Amniotic stem cell (primary cell): ENCODE measurements around the gene RNF213.
"Not testable (repeated sequence)": the region's sequence is repeated elsewhere in the genome, so short reads cannot be mapped to it uniquely, and the experiment has no call there.

Source experiments
- DNase-seq: peaks from one replicate; lab custom pipeline; 2025; lab: John Stamatoyannopoulos, UW

Gene RNF213

DNA sequence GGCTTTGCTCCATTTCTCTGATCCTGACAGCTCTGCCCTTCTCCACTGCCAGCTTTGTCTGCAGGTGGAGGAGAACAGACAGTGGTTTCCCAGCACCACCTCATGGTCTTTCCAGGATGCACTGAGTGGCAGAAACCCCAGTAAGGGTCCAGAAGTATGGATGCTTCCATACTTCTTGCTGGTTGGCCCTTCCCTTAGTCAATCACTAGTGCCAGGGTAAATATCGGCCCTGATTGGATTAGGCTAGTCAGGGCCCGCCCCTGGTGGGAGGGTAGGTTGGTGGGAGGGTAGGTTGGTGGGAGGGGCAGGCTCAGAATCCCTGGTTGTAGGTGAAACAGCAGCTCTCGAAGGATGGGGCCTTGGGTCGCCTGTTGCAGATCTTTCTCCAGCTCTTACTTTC is 10.2 kb downstream of the RNF213 start:
- no peak for DNase-seq

DNA sequence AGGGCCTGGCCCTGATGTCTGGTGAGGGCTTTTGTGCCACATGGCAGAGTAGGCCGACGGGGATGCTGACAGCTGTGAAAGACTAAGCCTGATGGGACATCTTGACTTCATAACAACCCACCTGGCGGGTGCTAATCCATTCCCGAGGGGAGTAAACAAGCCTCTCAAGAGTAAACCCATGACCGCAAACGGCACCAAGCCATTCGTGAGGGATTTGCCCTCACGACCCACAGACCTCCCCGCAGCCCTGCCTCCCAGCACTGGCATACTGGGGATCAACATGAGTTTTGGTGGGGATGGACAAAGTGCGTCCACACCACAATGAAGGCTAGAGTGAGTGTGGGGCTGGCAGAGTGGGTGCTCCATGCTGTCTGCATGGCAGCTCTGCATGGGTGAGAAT is 11.7 kb downstream of the RNF213 start:
- no peak for DNase-seq

DNA sequence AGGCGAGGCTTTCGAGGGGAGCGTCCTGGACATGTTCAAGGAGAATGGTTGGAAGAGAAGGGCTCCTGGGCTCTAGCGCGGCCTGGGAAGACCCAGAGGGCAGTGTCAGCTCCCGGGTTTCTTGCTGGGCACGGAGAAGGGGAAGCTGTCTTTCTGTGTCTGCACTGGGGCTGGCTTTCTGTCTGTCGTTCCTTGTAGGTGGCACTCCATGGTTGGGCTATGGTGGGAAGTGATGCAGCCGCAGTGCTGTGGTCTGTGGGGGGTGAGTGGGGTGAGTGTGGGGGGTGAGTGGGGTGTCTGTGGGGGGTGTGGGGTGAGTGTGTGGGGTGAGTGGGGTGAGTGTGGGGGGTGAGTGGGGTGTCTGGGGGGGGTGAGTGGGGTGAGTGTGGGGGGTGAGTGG is 13.7 kb downstream of the RNF213 start:
- no peak for DNase-seq

- no peak for DNase-seq
Measured at GRCh38 chr17:80274871-80275449, 14.3 kb downstream of the RNF213 start.

DNA sequence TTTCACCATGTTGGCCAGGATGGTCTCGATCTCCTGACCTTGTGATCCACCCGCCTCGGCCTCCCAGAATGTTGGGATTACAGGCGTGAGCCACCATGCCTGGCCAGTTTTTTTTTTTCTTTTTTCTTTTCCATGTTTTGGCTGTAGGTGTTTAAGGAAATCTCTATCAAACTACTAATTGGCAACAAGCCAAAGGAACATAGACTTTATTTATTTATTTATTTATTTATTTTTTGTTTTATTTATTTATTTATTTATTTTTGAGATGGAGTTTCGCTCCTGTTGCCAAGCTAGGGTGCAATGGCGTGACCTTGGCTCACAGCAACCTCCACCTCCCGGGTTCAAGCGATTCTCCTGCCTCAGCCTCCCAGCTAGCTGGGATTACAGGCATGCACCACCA is 15.2 kb downstream of the RNF213 start:
- not testable (repeated sequence) for DNase-seq

DNA sequence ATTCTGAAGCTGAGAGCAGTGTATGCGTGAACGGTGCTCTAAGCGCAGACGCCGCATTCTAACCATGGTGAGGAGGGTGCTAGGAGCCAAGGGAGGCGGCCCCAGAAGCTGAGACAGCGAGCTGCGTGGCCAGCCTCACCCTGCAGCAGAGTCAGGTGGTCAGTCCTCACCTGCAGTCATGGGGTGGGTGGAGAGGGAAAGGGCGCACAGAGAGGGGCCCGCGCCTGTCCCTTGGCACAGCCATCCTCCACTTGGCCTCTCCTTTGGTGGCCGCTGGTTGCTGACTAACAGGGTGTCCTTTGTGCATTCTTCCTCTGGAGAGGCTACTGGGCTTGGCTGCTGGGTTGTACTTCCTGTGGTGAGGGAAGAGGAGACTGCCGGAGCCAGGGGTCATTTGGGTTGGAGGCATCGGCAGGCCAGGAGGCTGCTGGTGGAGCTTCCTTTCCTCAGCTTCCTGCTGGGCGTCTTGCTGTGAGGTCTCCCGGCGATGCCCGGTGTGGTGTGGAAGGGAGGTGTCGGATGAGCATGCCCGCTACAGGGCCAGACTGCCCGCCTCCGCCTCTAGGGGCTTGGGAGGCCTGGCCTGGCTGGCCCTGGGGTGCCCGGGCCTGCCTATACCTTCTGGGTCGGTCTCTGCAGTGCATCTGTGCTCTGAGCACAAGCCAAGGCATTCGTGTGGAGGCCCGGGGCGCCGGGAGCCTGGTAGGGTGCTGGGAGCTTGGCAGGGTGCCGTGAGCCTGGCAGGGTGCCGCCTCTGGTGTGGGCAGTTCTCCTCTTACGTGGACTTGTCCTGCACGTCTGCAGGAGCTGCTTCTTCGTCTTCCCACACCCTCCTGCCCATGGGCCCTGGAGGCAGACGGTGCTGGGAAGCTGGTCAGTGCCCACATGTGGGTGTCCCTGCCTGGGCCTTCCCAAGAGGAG is 17.4 kb downstream of the RNF213 start:
- DNase-seq, result no peak

DNA sequence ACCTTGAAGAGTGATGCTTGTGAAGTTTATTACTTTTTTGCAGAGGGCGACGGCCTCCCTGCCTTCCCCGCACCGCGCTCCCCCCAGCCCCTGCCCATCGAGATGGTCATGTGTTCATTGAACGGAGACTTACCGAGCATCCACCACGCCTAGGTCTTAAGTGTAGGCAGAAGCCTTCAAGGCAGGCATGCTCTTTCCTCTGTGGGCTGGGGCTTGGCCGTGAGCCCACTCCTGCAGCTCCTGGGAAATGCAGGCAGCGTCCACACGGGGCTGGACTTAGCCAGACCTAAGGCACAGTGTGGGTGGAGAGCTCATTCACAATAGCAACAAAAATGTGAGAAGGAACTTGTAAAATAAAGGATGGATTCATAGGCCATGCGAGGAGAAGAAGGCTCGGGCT is 19.2 kb downstream of the RNF213 start:
- peak; percentile 52 for DNase-seq

GRCh38 chr17:80281516-80281915 is 20.9 kb downstream of the RNF213 start:
- no peak for DNase-seq

DNA sequence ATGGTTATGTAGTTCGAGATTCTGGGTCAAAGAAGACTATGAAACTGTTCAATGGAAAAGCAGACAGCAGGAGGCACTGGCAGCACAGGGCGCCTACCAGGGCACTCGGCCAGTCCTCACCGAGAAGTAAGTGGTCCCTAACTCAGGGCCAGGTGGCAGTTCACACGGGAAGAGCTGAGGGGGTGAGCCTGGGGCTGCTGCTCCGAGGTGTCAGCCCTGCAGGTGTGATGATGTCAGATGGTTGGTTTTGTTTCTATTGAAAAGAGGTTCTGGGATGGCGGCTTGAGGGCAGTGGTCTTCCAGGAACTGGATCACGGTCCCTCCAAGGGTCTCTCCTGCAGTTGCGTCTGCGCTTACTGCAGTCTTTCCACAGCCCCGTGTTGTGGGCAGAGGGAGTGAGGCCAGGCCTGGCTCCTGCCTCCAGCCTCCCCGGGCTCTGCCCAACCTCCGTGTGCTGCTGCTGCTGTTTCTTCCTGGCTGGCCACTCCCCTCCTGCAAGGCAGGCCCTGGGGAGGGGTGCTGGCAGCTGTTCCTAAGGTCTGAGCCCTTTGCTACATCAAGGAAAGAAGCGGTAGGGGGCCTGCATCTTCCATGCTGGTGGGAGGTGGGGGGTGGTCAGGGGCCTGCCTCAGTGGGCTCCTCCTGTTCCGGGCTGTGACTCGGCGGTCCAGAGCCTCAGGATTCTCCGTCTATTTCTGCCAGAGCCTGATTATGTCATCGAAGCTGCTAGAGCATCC is 22.6 kb downstream of the RNF213 start:
- no peak for DNase-seq

DNA sequence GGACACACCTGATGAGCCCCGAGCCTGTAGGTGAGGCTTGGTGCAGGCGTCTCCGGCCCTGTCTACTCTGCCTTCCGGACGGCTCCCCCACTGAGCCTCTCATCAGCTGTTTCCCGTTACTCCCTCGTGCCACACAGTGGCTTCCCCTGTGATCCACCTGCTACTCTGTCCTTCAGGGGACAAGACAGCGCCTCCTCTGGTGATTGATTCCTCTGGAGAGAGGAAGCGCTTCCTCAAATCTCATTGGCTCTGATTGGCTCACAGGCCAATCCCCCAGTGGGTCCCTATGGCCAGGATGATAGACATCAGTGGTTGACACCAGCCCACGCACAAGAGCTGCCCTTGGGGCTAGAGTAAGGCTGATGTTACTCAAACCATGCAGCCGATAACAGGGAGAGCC is 24.0 kb downstream of the RNF213 start:
- DNase-seq, result no peak

- no peak for DNase-seq
Measured at GRCh38 chr17:80285237-80285920, 24.7 kb downstream of the RNF213 start.

DNA sequence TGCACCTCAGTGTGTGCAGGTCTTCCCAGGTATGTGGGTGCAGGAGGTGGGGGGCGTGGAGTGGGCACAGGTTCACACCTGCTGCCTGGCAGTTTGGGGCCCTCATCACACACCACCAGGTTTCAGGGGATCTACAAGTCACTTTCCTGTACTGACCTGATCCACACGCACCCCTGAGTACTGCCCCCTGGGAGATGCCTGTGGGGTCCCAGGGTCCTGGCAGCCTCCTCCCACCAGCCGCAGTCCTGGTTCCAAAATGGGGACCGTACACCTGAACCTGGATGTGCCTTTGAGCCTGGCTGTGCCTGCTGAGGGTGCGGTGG is 25.9 kb downstream of the RNF213 start:
- DNase-seq, result no peak

DNA sequence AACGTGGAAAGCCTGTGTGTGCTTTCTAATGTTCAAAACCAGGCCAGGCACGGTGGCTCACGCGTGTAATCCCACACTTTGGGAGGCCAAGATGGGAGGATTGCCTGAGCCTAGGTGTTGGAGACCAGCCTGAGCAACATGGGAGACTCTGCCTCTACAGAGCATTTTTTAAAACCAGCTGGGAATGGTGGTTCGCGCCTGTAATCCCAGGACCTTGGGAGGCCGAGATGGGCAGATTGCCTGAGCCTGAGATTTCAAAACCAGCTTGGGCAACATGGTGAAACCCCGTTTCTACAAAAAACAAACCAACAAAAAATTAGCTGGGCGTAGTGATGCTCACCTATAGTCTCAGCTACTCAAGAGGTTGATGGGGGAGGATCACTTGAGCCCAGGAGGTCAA is 26.4 kb downstream of the RNF213 start:
- no peak for DNase-seq

DNA sequence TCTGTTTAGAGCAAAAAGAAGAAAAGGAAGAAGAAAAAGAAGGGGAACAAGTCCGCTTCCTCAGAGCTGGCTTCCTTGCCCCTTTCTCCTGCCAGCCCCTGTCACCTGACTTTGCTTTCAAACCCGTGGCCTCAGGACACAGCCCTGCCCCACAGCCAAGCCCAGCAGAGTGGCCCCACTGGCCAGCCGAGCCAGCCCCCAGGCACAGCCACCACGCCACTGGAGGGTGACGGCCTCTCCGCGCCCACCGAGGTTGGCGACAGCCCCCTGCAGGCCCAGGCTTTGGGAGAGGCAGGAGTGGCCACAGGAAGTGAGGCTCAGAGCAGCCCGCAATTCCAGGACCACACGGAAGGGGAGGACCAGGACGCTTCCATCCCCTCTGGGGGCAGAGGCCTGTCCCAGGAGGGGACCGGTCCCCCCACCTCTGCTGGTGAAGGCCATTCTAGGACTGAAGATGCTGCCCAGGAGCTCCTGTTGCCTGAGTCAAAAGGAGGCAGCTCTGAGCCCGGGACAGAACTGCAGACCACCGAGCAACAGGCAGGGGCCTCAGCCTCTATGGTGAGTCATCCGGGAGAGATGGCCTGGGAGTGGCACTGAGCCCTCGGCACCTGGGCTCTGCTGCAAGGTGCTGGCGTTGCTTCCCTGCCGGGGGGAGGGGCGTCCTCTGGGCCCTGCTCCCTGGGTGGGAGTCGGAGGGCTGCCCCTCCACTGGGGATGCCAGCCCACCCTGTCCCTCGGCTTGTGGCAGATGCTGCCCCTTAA is 27.3 kb downstream of the RNF213 start:
- no peak for DNase-seq

GRCh38 chr17:80289616-80290015 is 29.0 kb downstream of the RNF213 start:
- no peak for DNase-seq

DNA sequence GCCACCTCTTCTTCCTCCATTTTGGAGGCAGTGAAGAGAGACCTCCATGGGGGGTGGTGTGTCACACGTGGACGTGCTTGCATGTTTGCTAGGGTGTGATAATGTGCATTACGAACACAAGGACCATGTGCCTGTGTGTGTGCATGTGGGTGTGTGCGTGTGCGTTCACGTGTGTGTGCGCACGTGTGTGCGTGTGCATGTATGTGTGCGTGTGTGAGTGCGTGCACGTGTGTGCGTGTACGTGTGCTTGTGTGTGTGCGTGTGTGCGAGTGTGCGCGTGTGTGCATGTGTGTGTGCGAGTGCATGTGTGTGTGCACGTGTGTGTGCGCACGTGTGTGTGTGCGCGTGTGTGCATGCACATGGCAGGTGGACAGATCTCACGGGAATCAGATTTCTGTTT is 29.5 kb downstream of the RNF213 start:
- no peak for DNase-seq

GRCh38 chr17:80291260-80291659 is 30.6 kb downstream of the RNF213 start:
- DNase-seq, result no peak

GRCh38 chr17:80291691-80292487 is 31.2 kb downstream of the RNF213 start:
- no peak for DNase-seq

- DNase-seq, result no peak
Measured at GRCh38 chr17:80292521-80292971, 31.9 kb downstream of the RNF213 start.

GRCh38 chr17:80294210-80294609 is 33.6 kb downstream of the RNF213 start:
- no peak for DNase-seq

- DNase-seq, result no peak
Measured at GRCh38 chr17:80294653-80295052, 34.0 kb downstream of the RNF213 start.
